K562 (cell line): ENCODE measurements around the gene KCNC3. TPM values are rescaled to one million over a fixed set of nuclear protein-coding genes. Genes with fewer than 3 reads are reported as not detected.
A peak's percentile ranks its signal among the peaks of the same experiment; 100 is the strongest.

Experiments used
- ARID4B ChIP-seq: sonication (generic); formaldehyde crosslinking; IDR thresholded peaks from 2 replicates; pipeline ENCODE4 v1.8.0; 2022; ENCODE audit warnings: mild to moderate bottlenecking, missing genetic modification reagents
- ARNT ChIP-seq, 2 experiments: fragments of 450-650 bp; IDR thresholded peaks; 2 replicates each; pipeline ENCODE4 v1.6.1; 2016; ENCODE audit warnings: mild to moderate bottlenecking in 1 of 2
- ASH1L ChIP-seq: fragments of 450-650 bp; IDR thresholded peaks from 2 replicates; pipeline ENCODE4 v1.6.1; 2018; ENCODE audit warnings: borderline replicate concordance, mild to moderate bottlenecking, low read depth; ENCODE audit not compliant: partially characterized antibody
- CREB5 ChIP-seq: fragments of 250-450 bp; sonication (Bioruptor Pico); IDR thresholded peaks from 2 replicates; pipeline ENCODE4 v1.5.0; 2020; ENCODE audit warnings: mild to moderate bottlenecking
- GABPA ChIP-seq: fragments of 200-800 bp; sonication (Bioruptor generic); conservative IDR thresholded peaks from 2 replicates; pipeline ENCODE4 v1.6.1; 2016; ENCODE audit warnings: low read depth, missing genetic modification characterization, missing compliant biosample characterization
- GTF2A2 ChIP-seq: IDR thresholded peaks from 2 replicates; pipeline ENCODE4 v1.6.1; 2016; ENCODE audit warnings: mild to moderate bottlenecking, missing genetic modification characterization, missing compliant biosample characterization
- KDM1A ChIP-seq, 2 experiments: fragments of 450-650 bp; IDR thresholded peaks; 2 replicates each; pipeline ENCODE4 v1.6.1; 2016; ENCODE audit warnings: mild to moderate bottlenecking in 2 of 2
- MYBL2 ChIP-seq, 2 experiments: fragments of 450-650 bp in 1 of 2; sonication (generic) in 1 of 2; formaldehyde crosslinking in 1 of 2; IDR thresholded peaks; 2 replicates each; pipeline versions ENCODE4 v1.6.1 to v1.8.1; 2017 to 2022; ENCODE audit warnings: borderline replicate concordance in 1 of 2, inconsistent platforms in 1 of 2, low read depth in 1 of 2, mild to moderate bottlenecking in 1 of 2, missing genetic modification reagents in 1 of 2, moderate library complexity in 1 of 2
- SMARCA4 ChIP-seq: fragments of 450-650 bp; IDR thresholded peaks from 2 replicates; pipeline ENCODE4 v1.6.1; 2016
- SOX6 ChIP-seq: fragments of 450-650 bp; IDR thresholded peaks from 2 replicates; pipeline ENCODE4 v1.6.1; 2014; ENCODE audit warnings: mild to moderate bottlenecking
- THRA ChIP-seq: fragments of 450-650 bp; IDR thresholded peaks from 2 replicates; pipeline ENCODE4 v1.6.1; 2017; ENCODE audit warnings: mild to moderate bottlenecking, moderate library complexity
- U2AF1 ChIP-seq: fragments of 200-400 bp; formaldehyde crosslinking; optimal IDR thresholded peaks from 2 replicates; pipeline ENCODE3; 2017; ENCODE audit warnings: mild to moderate bottlenecking, low read depth, low read length, moderate library complexity
- UBTF ChIP-seq, 2 experiments: IDR thresholded peaks; 2 replicates each; pipeline ENCODE4 v1.6.1; 2012; ENCODE audit warnings: improper control_type of control experiment in 2 of 2, low read depth in 2 of 2, low read length in 2 of 2, borderline replicate concordance in 1 of 2
- ZBTB1 ChIP-seq: sonication (generic); formaldehyde crosslinking; IDR thresholded peaks from 2 replicates; pipeline ENCODE4 v1.8.1; 2023; ENCODE audit warnings: missing genetic modification reagents, low read depth, mild to moderate bottlenecking, borderline replicate concordance
- ZNF217 ChIP-seq: sonication (generic); formaldehyde crosslinking; IDR thresholded peaks from 2 replicates; pipeline ENCODE4 v1.8.0; 2022; ENCODE audit warnings: mild to moderate bottlenecking, missing genetic modification reagents
- ZNF695 ChIP-seq: fragments of 450-650 bp; formaldehyde crosslinking; IDR thresholded peaks from 2 replicates; pipeline ENCODE4 v1.4.0; 2020; ENCODE audit warnings: mild to moderate bottlenecking, moderate library complexity
- ZNF780A ChIP-seq: fragments of 250-450 bp; sonication (Bioruptor Pico); IDR thresholded peaks from 2 replicates; pipeline ENCODE4 v1.5.0; 2021; ENCODE audit warnings: mild to moderate bottlenecking
- polyA plus RNA-seq, 8 experiments: library from polyadenylated mRNA; depleted of rRNA in 4 of 8; stranded (reverse) in 5 of 8; unstranded in 3 of 8; fragments of >200 nt; fragmentation: Nextera tagmentation in 2 of 8; fragmentation: Illumina TruSeq in 1 of 8; extraction: Ambion mirVana in 2 of 8; extraction: Trizol in 1 of 8; gene quantifications; 2 replicates each; pipeline versions ENCODE4 v1.2.1 to v1.2.3, GENCODE V29; 2011 to 2014; ENCODE audit warnings: inconsistent platforms in 1 of 8, missing spikeins in 1 of 8
- total RNA-seq, 7 experiments: library from RNA; depleted of rRNA in 6 of 7; stranded (reverse); fragments of >200 nt in 6 of 7; fragmentation: Illumina TruSeq in 2 of 7; extraction: Trizol in 2 of 7; gene quantifications; 2 replicates each; pipeline versions ENCODE4 v1.2.1 to v1.2.3, GENCODE V29; 2011 to 2021; ENCODE audit warnings: low replicate concordance in 1 of 7

Gene KCNC3
- total and polyA plus RNA-seq, 9 of the 15 experiments (the other 6 are each of a cell fraction or from before 2014, with no cell fraction given), result 0.03 to 26.2 (median 2.0) TPM

GRCh38 chr19:50361290-50362029, 32.3 kb upstream of the KCNC3 start (continued):
- no peak for TF ChIP-seq ZNF217 (CRISPR knock-in tag)
- peak; percentile 40 to 68; a peak in 2 of 4 replicates for TF ChIP-seq KDM1A (IDR thresholded peaks at IDR 0.05)
- 0 out of 4 replicates have a peak, but pooled peaks of 1 of the 2 experiments have one; percentile 29 for TF ChIP-seq ARNT (IDR thresholded peaks at IDR 0.05)
- no peak for TF ChIP-seq ARID4B (CRISPR knock-in tag)
- no peak for TF ChIP-seq U2AF1
- TF ChIP-seq THRA, result no peak
- no peak for TF ChIP-seq ZNF695 (CRISPR knock-in tag)
- TF ChIP-seq MYBL2 (IDR thresholded peaks at IDR 0.05; ENCODE audit: low read depth), result no peak
- TF ChIP-seq MYBL2 (CRISPR knock-in tag; IDR thresholded peaks at IDR 0.05; ENCODE audit: borderline replicate concordance), result no peak
- no peak for TF ChIP-seq GTF2A2
- no peak for TF ChIP-seq ASH1L
- no peak for TF ChIP-seq ZNF780A (CRISPR knock-in tag)
- TF ChIP-seq ZBTB1 (CRISPR knock-in tag), result no peak
- TF ChIP-seq SOX6, result peak; percentile 39; the same call in 1 of the 2 replicates
- peak; percentile 29; the same call in 1 of the 2 replicates for TF ChIP-seq SMARCA4
- no peak for TF ChIP-seq CREB5 (CRISPR knock-in tag)
- no peak for TF ChIP-seq UBTF (IDR thresholded peaks at IDR 0.05; ENCODE audit: borderline replicate concordance in 1 of 2, low read depth in 2 of 2, low read length in 2 of 2)
- TF ChIP-seq GABPA (tag), result no peak
